Liver (tissue), 9 donors: ENCODE measurements around the gene TEX19. TPM values are rescaled to one million over a fixed set of nuclear protein-coding genes. Genes with fewer than 3 reads are reported as not detected.

Experiments
- DNase-seq: peaks from one replicate; pipeline ENCODE4 v3.0.0-alpha.2; 2017; ENCODE audit warnings: low spot score
- H3K27ac ChIP-seq, 2 donors: one replicate each; pipeline ENCODE4 v1.7.0; 2013; ENCODE audit warnings: inconsistent platforms in 2 of 2, low read length in 2 of 2, control low read depth in 1 of 2, low read depth in 1 of 2, mild to moderate bottlenecking in 1 of 2
- H3K27me3 ChIP-seq, 4 donors: one replicate each; pipeline versions ENCODE4 v1.6.1 to v1.7.0; 2013; ENCODE audit warnings: low read length in 3 of 4, inconsistent platforms in 1 of 4, mild to moderate bottlenecking in 1 of 4, moderate library complexity in 1 of 4; ENCODE audit not compliant: control insufficient read depth in 4 of 4, insufficient read depth in 4 of 4
- H3K36me3 ChIP-seq, 4 donors: one replicate each; pipeline versions ENCODE4 v1.6.1 to v1.7.0; 2013; ENCODE audit warnings: low read length in 3 of 4, mild to moderate bottlenecking in 3 of 4, low read depth in 1 of 4, moderate library complexity in 1 of 4; ENCODE audit not compliant: control insufficient read depth in 4 of 4, insufficient read depth in 3 of 4
- H3K4me1 ChIP-seq, 4 donors: one replicate each; pipeline versions ENCODE4 v1.6.1 to v1.7.0; 2013; ENCODE audit warnings: low read length in 3 of 4, mild to moderate bottlenecking in 3 of 4, moderate library complexity in 1 of 4; ENCODE audit not compliant: control insufficient read depth in 4 of 4, insufficient read depth in 4 of 4
- H3K4me3 ChIP-seq, 3 donors: one replicate each; pipeline versions ENCODE4 v1.6.1 to v1.7.0; 2013; ENCODE audit warnings: low read length in 3 of 3, control low read depth in 1 of 3, low read depth in 1 of 3, mild to moderate bottlenecking in 1 of 3
- H3K9ac ChIP-seq, 2 donors: one replicate each; pipeline ENCODE4 v1.7.0; 2013; ENCODE audit warnings: low read length in 2 of 2, mild to moderate bottlenecking in 2 of 2, moderate library complexity in 2 of 2, control low read depth in 1 of 2, low read depth in 1 of 2
- H3K9me3 ChIP-seq, 4 donors: one replicate each; pipeline versions ENCODE4 v1.6.1 to v1.7.0; 2013; ENCODE audit warnings: low read length in 3 of 4; ENCODE audit not compliant: control insufficient read depth in 4 of 4
- EGR1 ChIP-seq, 2 donors: IDR thresholded peaks; 2 replicates each; pipeline ENCODE4 v1.6.1; 2016 to 2018; ENCODE audit warnings: antibody characterized with exemption in 2 of 2, low read depth in 2 of 2
- FOXA1 ChIP-seq: IDR thresholded peaks from 2 replicates; pipeline ENCODE4 v1.6.1; 2016; ENCODE audit warnings: antibody characterized with exemption
- FOXA2 ChIP-seq: IDR thresholded peaks from 2 replicates; pipeline ENCODE4 v1.6.1; 2016; ENCODE audit warnings: antibody characterized with exemption
- GABPA ChIP-seq, 2 donors: IDR thresholded peaks in 1 of 2; conservative IDR thresholded peaks in 1 of 2; 2 replicates each; pipeline ENCODE4 v1.6.1; 2016; ENCODE audit warnings: antibody characterized with exemption in 2 of 2, mild to moderate bottlenecking in 1 of 2, moderate library complexity in 1 of 2
- HNF4A ChIP-seq, 2 donors: conservative IDR thresholded peaks; 2 replicates each; pipeline ENCODE4 v1.6.1; 2016; ENCODE audit warnings: antibody characterized with exemption in 2 of 2, mild to moderate bottlenecking in 2 of 2
- JUND ChIP-seq, 2 donors: IDR thresholded peaks; 2 replicates each; pipeline ENCODE4 v1.6.1; 2016; ENCODE audit warnings: antibody characterized with exemption in 2 of 2
- MAX ChIP-seq: IDR thresholded peaks from 2 replicates; pipeline ENCODE4 v1.6.1; 2016; ENCODE audit warnings: antibody characterized with exemption
- NR2F2 ChIP-seq: IDR thresholded peaks from 2 replicates; pipeline ENCODE4 v1.6.1; 2016; ENCODE audit warnings: antibody characterized with exemption
- RAD21 ChIP-seq, 2 donors: IDR thresholded peaks; 2 replicates each; pipeline ENCODE4 v1.6.1; 2016; ENCODE audit warnings: antibody characterized with exemption in 2 of 2, mild to moderate bottlenecking in 2 of 2
- REST ChIP-seq: IDR thresholded peaks from 2 replicates; pipeline ENCODE4 v1.6.1; 2016; ENCODE audit warnings: antibody characterized with exemption, mild to moderate bottlenecking
- RXRA ChIP-seq, 2 donors: IDR thresholded peaks; 2 replicates each; pipeline ENCODE4 v1.6.1; 2017 to 2018; ENCODE audit warnings: antibody characterized with exemption in 2 of 2, mild to moderate bottlenecking in 1 of 2
- SP1 ChIP-seq: IDR thresholded peaks from 2 replicates; pipeline ENCODE4 v1.6.1; 2018; ENCODE audit warnings: antibody characterized with exemption, mild to moderate bottlenecking
- TAF1 ChIP-seq: conservative IDR thresholded peaks from 2 replicates; pipeline ENCODE4 v1.6.1; 2016; ENCODE audit warnings: antibody characterized with exemption, mild to moderate bottlenecking
- YY1 ChIP-seq: IDR thresholded peaks from 2 replicates; pipeline ENCODE4 v1.6.1; 2016; ENCODE audit warnings: antibody characterized with exemption, mild to moderate bottlenecking
- WGBS: extraction: QIAGEN DNeasy Blood & Tissue Kit; methylation state at CpG from one replicate; pipeline ENCODE4 v1.1.7; 2013; 5-methylcytosine and 5-hydroxymethylcytosine counted together
- polyA plus RNA-seq, 2 donors: library from polyadenylated mRNA; stranded (reverse) in 1 of 2; unstranded in 1 of 2; fragments of 200-250 nt in 1 of 2; fragments of >200 nt in 1 of 2; fragmentation: Nextera tagmentation in 1 of 2; extraction: Ambion mirVana in 1 of 2; gene quantifications; one replicate each; pipeline versions ENCODE4 v1.2.1 to v1.2.3, GENCODE V29; 2013 to 2015
- total RNA-seq, 2 donors: library from RNA; depleted of rRNA; stranded (reverse); fragments of >200 nt; gene quantifications; one replicate each; pipeline ENCODE4 v1.2.3, GENCODE V29; 2014
- TF ChIP-seq, protein P1 (sequence below): fragments of 150-350 bp; IDR thresholded peaks from 2 replicates; pipeline ENCODE4 v1.5.1; 2017; ENCODE audit warnings: improper control_type of control experiment, low read depth, low read length; ENCODE audit not compliant: missing input control
- TF ChIP-seq, protein P2 (sequence below): IDR thresholded peaks from 2 replicates; pipeline ENCODE4 v1.6.1; 2016; ENCODE audit warnings: antibody characterized with exemption
- donor health status: healthy.
- donor health status: healthy.
- donor health status: healthy.
- donor health status: healthy.
- donor health status: healthy.

Gene TEX19
- total and polyA plus RNA-seq, 4 donors, result 0.14 TPM; not detected in 3

- H3K27ac ChIP-seq, result no peak overlapping the region
- no peaks in the 10 kb centered on the region for H3K9me3 ChIP-seq
- H3K9ac ChIP-seq, result no peak overlapping the region
- H3K4me1 ChIP-seq, result peaks cover 0 to 4% (median 2%) of the 10 kb centered on the region in 4 donors
- WGBS, result 77% methylated on average over 19 of the region's 19 CpGs
- DNase-seq, result no peak
- H3K36me3 ChIP-seq, result peaks cover 0 to 9% (median 4%) of the 10 kb centered on the region in 4 donors
- TF ChIP-seq YY1, result no peak
- TF ChIP-seq, protein P1, sequence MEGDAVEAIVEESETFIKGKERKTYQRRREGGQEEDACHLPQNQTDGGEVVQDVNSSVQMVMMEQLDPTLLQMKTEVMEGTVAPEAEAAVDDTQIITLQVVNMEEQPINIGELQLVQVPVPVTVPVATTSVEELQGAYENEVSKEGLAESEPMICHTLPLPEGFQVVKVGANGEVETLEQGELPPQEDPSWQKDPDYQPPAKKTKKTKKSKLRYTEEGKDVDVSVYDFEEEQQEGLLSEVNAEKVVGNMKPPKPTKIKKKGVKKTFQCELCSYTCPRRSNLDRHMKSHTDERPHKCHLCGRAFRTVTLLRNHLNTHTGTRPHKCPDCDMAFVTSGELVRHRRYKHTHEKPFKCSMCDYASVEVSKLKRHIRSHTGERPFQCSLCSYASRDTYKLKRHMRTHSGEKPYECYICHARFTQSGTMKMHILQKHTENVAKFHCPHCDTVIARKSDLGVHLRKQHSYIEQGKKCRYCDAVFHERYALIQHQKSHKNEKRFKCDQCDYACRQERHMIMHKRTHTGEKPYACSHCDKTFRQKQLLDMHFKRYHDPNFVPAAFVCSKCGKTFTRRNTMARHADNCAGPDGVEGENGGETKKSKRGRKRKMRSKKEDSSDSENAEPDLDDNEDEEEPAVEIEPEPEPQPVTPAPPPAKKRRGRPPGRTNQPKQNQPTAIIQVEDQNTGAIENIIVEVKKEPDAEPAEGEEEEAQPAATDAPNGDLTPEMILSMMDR, result no peak
- no peak for TF ChIP-seq GABPA (IDR thresholded peaks at IDR 0.05 in 1 of 2, conservative IDR thresholded peaks at IDR 0.05 in 1 of 2)
- TF ChIP-seq FOXA2, result no peak
- no peak for TF ChIP-seq RAD21 (IDR thresholded peaks at IDR 0.05)
- no peak for TF ChIP-seq NR2F2
- no peak for TF ChIP-seq EGR1 (IDR thresholded peaks at IDR 0.05; ENCODE audit: low read depth in 2 of 2)
- TF ChIP-seq JUND (IDR thresholded peaks at IDR 0.05), result no peak
- TF ChIP-seq SP1, result no peak
- no peak for TF ChIP-seq FOXA1
- no peak for TF ChIP-seq MAX
- no peak for TF ChIP-seq HNF4A (conservative IDR thresholded peaks at IDR 0.05)
- no peak for TF ChIP-seq RXRA (IDR thresholded peaks at IDR 0.05)
- TF ChIP-seq, protein P2, sequence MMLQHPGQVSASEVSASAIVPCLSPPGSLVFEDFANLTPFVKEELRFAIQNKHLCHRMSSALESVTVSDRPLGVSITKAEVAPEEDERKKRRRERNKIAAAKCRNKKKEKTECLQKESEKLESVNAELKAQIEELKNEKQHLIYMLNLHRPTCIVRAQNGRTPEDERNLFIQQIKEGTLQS, result no peak
- TF ChIP-seq TAF1, result no peak
- no peak for TF ChIP-seq REST
- H3K4me3 ChIP-seq, result no peak overlapping the region
- H3K27me3 ChIP-seq, result no peaks in the 10 kb centered on the region
Observed at GRCh38 chr17:82400830-82401229, 41.8 kb downstream of the TEX19 start.

DNA sequence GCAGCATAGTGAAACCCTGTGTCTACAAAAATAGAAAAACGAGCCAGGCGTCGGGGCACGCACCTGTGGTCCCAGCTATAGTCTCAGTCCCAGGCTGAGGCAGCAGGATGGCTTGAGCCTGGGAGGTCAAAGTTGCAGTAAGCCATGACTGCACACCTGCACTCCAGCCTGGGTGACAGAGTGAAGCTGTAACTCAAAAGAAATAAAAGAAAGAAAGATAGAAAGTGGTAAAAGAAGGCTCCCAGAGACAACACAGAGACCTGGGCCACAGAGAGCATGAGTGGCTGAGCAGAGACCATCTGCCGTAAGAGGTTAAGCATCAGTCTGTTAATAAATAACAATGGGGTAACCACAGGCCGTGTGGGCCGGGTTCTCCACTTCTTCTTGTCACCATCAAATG is 43.8 kb downstream of the TEX19 start:
- no peak overlapping the region for H3K4me3 ChIP-seq
- no peak for DNase-seq
- H3K9ac ChIP-seq, result no peak overlapping the region
- 66% methylated on average over 7 of the region's 7 CpGs for WGBS
- H3K27me3 ChIP-seq, result no peaks in the 10 kb centered on the region
- H3K36me3 ChIP-seq, result peaks cover 0 to 14% (median 4%) of the 10 kb centered on the region in 4 donors
- no peaks in the 10 kb centered on the region for H3K9me3 ChIP-seq
- H3K4me1 ChIP-seq, result peaks cover 0 to 4% (median 2%) of the 10 kb centered on the region in 4 donors
- TF ChIP-seq TAF1 (no peak), REST (no peak), YY1 (no peak), FOXA1 (no peak), MAX (no peak)
- TF ChIP-seq, protein P2, result no peak
- H3K27ac ChIP-seq, result no peak overlapping the region
